KMS-11 (cell line): ENCODE results near the gene PLEKHA5.

Source experiments
- H2AFZ ChIP-seq: fragments of 200-600 bp; sonication (generic); 2 replicates; pipeline ENCODE4 v1.6.1; 2016; ENCODE audit warnings: antibody characterized with exemption, mixed run types, low read depth
- H3K27ac ChIP-seq: fragments of 200-600 bp; sonication (generic); 2 replicates; pipeline ENCODE4 v1.6.1; 2016; ENCODE audit warnings: mild to moderate bottlenecking, mixed run types
- H3K27me3 ChIP-seq: fragments of 200-600 bp; sonication (generic); 2 replicates; pipeline ENCODE4 v1.6.1; 2017; ENCODE audit warnings: mild to moderate bottlenecking, low read depth, mixed run types, moderate library complexity; ENCODE audit not compliant: insufficient read depth
- H3K36me3 ChIP-seq: fragments of 200-600 bp; sonication (generic); 2 replicates; pipeline ENCODE4 v1.6.1; 2017; ENCODE audit warnings: mild to moderate bottlenecking, mixed run types; ENCODE audit not compliant: insufficient read depth
- H3K4me1 ChIP-seq: fragments of 200-600 bp; sonication (generic); 2 replicates; pipeline ENCODE4 v1.6.1; 2016; ENCODE audit warnings: mild to moderate bottlenecking, low read depth, mixed run types; ENCODE audit not compliant: poor library complexity, severe bottlenecking
- H3K4me2 ChIP-seq: fragments of 200-600 bp; sonication (generic); 2 replicates; pipeline ENCODE4 v1.7.0; 2016; ENCODE audit warnings: mild to moderate bottlenecking, mixed run types
- H3K4me3 ChIP-seq: fragments of 200-600 bp; sonication (generic); IDR thresholded peaks from 2 replicates; pipeline ENCODE4 v1.6.1; 2017; ENCODE audit warnings: low read depth, low read length, mixed read lengths; ENCODE audit not compliant: insufficient read depth
- H3K79me2 ChIP-seq: fragments of 200-600 bp; sonication (generic); 2 replicates; pipeline ENCODE4 v1.6.1; 2016; ENCODE audit warnings: low read depth, mixed run types; ENCODE audit not compliant: insufficient read depth
- H3K9ac ChIP-seq: fragments of 200-600 bp; sonication (generic); 2 replicates; pipeline ENCODE4 v1.6.1; 2016; ENCODE audit warnings: mild to moderate bottlenecking, mixed run types
- H4K20me1 ChIP-seq: fragments of 200-600 bp; sonication (generic); 2 replicates; pipeline ENCODE4 v1.6.1; 2016; ENCODE audit warnings: mild to moderate bottlenecking, mixed run types; ENCODE audit not compliant: insufficient read depth
- CTCF ChIP-seq: fragments of 200-600 bp; sonication (generic); conservative IDR thresholded peaks from 2 replicates; pipeline ENCODE4 v1.6.1; 2017; ENCODE audit warnings: low read depth, mild to moderate bottlenecking, antibody characterized with exemption, low read length, moderate library complexity, mixed read lengths

Gene PLEKHA5

GRCh38 chr12:19128485-19128884 is 1.0 kb upstream of the PLEKHA5 start:
- H3K27ac ChIP-seq = no peak overlapping the region; the same call in 1 of the 2 replicates

GRCh38 chr12:19129122-19129485 is 429 bp upstream of the PLEKHA5 start:
- Histone ChIP-seq H3K27ac (peak overlapping the region; percentile 33; the same call in 1 of the 2 replicates), H3K4me1 (peaks cover 25% of the 10 kb centered on the region), H3K36me3 (no peaks in the 10 kb centered on the region), H4K20me1 (no peaks in the 10 kb centered on the region), H3K27me3 (no peaks in the 10 kb centered on the region), H3K9ac (peak overlapping the region; percentile 17; the same call in 1 of the 2 replicates), H3K4me2 (peak overlapping the region; percentile 43), H2AFZ (peak overlapping the region; percentile 70), H3K79me2 (no peaks in the 10 kb centered on the region; the same call in 1 of the 2 replicates), H3K4me3 (no peak overlapping the region)
- no peak for TF ChIP-seq CTCF

More at GRCh38 chr12:19128485-19128884, 1.0 kb upstream of the PLEKHA5 start:
- H3K4me1 ChIP-seq = peaks cover 25% of the 10 kb centered on the region
- H2AFZ ChIP-seq = peak overlapping the region; percentile 70; the same call in 1 of the 2 replicates
- H3K36me3 ChIP-seq = no peaks in the 10 kb centered on the region
- H3K4me2 ChIP-seq = peak overlapping the region; percentile 43
- no peak overlapping the region for H3K9ac ChIP-seq
- H4K20me1 ChIP-seq = no peaks in the 10 kb centered on the region
- H3K4me3 ChIP-seq = no peak overlapping the region
- H3K79me2 ChIP-seq = no peaks in the 10 kb centered on the region; the same call in 1 of the 2 replicates
- TF ChIP-seq CTCF = no peak
- no peaks in the 10 kb centered on the region for H3K27me3 ChIP-seq

GRCh38 chr12:19130224-19131024 is 891 bp downstream of the PLEKHA5 start:
- H3K27me3 ChIP-seq = no peaks in the 10 kb centered on the region
- H3K79me2 ChIP-seq = no peaks in the 10 kb centered on the region; the same call in 1 of the 2 replicates
- no peak overlapping the region for H3K4me3 ChIP-seq
- no peak for TF ChIP-seq CTCF
- H3K4me2 ChIP-seq = peak overlapping the region; percentile 55
- H3K4me1 ChIP-seq = peaks cover 25% of the 10 kb centered on the region
- H2AFZ ChIP-seq = peak overlapping the region; percentile 69
- no peaks in the 10 kb centered on the region for H3K36me3 ChIP-seq
- H3K27ac ChIP-seq = 0 out of 2 replicates have a peak overlapping the region, but pooled peaks have one; percentile 9
- H4K20me1 ChIP-seq = no peaks in the 10 kb centered on the region
- peak overlapping the region; percentile 43; the same call in 1 of the 2 replicates for H3K9ac ChIP-seq

- Histone ChIP-seq H2AFZ (peak overlapping the region; percentile 69; the same call in 1 of the 2 replicates), H3K4me3 (no peak overlapping the region), H3K36me3 (no peaks in the 10 kb centered on the region), H3K4me1 (peaks cover 25% of the 10 kb centered on the region), H3K79me2 (no peaks in the 10 kb centered on the region; the same call in 1 of the 2 replicates), H4K20me1 (no peaks in the 10 kb centered on the region), H3K9ac (peak overlapping the region; percentile 43; the same call in 1 of the 2 replicates), H3K27me3 (no peaks in the 10 kb centered on the region), H3K4me2 (peak overlapping the region; percentile 55), H3K27ac (no peak overlapping the region)
- TF ChIP-seq CTCF = no peak
Observed at GRCh38 chr12:19131025-19131444, 1.5 kb downstream of the PLEKHA5 start.
